GM19438 (cell line): ENCODE results near the gene SPATA25.

Experiments
- ATAC-seq: cut with Tn5 transposase; IDR thresholded peaks from one replicate; pipeline ENCODE4 v1.9.1; 2021; ENCODE audit warnings: low read depth; ENCODE audit not compliant: unreplicated experiment

SPATA25 gene

DNA sequence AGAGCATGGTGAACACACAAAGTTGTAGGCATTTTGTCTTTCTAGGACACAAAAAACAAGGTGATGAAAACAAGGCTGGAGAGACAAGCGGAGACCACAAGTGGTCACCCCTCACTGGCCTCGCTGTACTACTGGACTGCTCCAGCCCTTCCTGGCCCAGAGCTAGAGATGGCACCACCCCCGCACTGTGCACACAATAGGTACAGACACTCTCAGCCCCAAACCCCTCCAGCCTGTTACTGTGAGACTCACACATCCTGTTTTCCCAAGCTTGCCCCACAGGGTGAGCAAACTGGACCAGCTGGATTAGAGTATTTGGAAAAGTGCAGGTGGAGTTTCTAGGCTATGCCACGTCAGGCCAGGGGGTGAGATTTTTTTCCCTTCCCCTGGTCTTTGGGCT is 14.8 kb downstream of the SPATA25 start:
- no peak for ATAC-seq

DNA sequence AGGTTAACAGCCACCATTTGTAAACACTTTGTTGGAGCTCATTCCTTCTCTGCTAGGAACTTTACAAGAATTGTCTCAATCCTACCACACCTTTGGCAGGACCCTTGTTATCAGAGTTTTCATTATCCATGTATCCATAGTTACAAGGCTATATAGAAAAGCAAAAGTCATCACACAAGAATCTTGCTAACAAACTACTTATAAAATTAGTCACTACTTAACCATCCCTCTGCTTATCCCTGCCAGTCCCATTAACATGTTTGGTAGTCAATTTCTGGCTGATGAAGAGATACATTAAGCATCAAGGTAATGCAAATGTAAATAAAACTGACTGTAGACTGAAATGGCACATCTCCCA is 19.6 kb downstream of the SPATA25 start:
- no peak for ATAC-seq

DNA sequence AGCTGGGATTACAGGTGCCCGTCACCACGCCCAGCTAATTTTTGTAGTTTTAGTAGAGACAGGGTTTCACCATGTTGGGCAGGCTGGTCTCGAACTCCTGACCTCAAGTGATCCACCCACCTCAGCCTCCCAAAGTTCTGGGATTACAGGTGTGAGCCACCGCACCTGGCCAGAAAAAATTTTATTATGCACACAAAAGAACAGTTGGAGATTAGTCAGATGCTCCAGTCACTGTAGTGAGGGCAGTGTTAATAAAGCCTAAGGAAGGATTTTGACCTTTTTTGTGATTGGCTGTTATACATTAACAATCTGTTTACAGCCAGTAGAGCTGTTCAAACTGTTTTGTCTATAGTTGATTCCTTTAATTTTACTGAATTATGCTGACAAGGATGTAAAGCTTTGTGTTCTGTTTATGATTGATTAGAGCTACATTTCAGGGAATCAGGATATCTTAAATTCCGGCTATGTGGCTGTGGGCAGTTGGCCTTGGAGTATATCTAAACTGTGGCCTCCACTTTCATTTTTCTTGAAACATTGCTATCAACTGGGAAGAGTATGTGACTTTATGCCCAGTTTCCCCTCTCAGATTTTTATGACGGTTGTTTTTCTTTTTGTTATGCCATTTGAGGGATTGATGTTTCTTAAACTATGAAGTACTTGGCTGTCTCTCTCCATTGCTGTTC is 20.1 kb downstream of the SPATA25 start:
- no peak for ATAC-seq

DNA sequence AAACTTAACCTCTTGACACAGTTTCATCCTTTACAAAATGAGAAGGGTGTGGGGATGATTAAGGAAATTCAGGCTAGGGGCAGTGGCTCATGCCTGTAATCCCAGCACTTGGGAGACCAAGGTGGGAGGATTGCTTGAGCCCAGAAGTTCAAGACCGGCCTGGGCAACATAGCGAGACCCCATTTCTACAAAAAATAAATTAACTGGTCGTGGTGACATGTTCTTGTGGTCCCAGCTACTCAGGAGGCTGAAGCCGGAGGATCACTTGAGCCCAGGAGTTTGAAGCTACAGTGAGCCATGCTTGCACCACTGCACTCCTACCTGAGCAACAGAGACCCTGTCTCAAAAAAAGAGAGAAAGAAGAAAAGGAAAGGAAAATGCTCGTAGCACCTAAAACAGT is 21.0 kb downstream of the SPATA25 start:
- no peak for ATAC-seq

DNA sequence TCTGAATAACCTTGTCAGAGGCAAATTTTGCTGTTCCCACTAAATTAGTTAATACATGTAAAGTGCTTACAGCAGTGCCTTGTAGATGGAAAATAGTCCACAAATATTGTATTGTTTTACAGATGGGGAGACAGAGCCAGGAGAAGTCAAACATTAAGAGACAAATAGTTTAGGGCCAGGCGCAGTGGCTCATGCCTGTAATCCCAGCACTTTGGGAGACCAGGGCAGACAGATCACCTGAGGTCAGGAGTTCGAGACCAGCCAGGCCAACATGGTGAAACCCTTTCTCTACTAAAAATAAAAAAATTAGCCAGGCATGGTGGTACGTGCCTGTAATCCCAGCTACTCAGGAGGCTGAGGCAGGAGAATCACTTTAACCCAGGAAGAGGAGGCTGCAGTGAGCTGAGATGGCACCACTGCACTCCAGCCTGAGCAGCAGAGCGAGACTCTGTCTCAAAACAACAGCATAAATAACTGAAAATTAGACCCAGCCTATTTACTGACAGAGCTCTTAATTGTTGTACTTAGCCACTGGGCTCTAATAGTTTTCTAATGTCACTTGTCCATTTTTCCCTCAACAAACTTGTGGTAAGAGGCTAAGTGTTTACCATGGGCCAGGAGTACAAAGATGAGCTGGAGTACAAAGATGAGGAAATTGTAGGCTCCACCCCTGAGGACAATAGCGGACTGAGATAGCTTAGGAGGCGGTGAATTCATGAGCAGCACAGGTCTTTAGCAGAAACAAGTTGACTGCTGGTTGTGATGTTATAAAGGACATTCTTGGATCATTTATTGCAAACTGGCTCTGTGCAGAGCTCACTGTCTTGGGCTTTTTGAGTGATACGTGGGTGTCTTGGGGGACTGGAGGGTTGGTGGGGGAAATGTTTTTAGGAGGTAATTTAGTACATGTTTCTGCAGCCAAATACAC is 23.6 kb downstream of the SPATA25 start:
- no peak for ATAC-seq

DNA sequence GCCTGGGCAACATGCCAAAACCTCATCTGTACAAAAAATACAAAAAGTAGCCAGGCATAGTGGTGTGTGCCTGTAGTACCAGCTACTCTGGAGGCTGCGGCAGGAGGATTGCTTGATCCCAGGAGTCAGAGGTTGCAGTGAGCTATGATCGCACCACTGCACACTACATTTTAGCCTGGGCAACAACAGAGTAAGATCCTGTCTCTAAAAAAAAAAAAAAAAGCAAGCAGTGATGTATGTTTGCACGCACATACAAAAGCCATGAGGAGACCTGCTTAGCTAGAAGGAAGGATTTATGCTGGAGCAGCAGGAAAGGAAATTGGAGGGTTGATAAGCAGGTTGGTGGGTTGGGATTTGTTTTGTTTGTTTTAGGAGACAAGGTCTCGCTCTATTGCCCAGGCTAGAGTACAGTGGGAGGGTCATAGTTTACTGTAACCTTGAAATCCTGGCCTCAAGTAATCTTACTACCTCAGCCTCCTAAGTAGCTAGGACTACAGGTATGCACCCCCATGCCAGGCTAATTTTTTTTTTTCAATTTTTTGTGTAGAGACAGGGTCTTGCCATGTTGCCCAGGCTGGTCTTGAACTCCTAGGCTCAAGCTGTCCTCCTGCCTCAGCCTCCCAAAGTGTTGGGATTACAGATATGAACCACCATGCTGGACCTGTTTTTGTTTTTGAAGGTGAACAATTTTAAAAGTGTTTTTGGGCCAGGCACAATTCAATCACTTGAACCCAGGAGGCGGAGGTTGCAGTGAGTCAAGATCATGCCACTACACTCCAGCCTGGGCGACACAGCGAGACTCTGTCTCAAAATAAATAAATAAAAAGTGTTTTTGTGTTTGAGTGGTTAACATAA is 26.0 kb downstream of the SPATA25 start:
- no peak for ATAC-seq

DNA sequence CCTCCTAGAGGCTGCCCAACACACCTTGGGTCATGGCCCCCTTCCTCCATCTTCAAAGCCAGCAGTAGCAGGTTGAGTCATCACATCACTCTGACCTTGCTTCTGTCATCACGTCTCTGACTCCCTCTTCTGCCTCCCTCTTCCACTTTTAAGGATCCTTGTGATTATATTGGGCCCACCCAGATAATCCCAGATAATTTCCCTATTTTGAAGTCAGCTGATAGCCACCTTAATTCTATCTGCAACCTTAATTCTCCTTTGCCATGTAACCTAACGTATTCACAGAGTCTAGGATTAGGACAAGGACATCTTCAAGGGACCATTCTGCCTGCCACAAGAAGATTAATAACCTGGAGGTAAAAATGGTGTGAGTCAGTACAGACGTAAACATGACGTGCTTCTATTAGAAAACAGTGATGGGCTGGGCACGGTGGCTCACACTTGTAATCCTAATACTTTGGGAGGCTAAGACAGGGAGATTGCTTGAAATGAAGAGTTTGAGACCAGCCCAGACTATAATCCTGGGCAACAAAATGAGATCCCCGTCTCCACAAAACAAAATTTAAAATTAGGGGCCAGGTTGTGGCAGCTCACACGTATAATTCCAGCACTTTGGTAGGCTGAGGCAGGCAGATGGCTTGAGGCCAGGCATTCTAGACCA is 26.7 kb downstream of the SPATA25 start:
- no peak for ATAC-seq

DNA sequence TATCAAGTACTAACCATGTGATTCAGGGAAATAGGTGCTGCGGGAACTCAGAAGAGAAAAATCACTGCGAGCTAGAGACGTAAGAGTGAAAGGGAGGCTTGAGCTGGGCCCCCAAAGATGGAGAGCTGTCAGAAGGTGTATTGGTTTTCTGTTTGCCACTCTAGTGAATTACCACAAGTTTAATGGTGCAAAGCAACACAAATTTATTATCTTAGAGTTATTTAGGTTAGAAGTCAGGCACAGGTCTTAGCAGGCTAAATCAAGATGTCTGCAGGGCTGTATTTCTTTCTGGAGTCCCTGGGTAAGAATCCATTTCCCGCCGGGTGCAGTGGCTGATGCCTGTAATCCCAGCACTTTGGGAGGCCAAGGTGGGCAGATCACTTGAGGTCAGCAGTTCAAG is 27.5 kb downstream of the SPATA25 start:
- no peak for ATAC-seq

DNA sequence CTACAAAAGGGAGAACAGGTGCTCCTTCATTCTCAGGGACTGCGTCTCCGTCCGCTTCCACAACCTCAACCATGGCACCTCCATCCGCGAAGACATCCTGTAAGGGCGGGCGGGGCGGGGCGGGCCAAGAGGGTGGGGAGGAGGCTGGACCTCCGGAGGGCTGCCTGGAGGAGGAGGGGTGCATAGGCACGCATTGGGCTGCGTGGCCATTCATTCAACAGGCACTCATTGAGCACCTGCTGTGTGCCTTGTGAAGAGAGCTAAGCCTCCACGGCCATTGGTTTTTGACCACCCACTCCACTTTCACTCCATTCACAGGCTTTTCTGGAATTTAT is 29.6 kb downstream of the SPATA25 start:
- peak; percentile 13 for ATAC-seq

DNA sequence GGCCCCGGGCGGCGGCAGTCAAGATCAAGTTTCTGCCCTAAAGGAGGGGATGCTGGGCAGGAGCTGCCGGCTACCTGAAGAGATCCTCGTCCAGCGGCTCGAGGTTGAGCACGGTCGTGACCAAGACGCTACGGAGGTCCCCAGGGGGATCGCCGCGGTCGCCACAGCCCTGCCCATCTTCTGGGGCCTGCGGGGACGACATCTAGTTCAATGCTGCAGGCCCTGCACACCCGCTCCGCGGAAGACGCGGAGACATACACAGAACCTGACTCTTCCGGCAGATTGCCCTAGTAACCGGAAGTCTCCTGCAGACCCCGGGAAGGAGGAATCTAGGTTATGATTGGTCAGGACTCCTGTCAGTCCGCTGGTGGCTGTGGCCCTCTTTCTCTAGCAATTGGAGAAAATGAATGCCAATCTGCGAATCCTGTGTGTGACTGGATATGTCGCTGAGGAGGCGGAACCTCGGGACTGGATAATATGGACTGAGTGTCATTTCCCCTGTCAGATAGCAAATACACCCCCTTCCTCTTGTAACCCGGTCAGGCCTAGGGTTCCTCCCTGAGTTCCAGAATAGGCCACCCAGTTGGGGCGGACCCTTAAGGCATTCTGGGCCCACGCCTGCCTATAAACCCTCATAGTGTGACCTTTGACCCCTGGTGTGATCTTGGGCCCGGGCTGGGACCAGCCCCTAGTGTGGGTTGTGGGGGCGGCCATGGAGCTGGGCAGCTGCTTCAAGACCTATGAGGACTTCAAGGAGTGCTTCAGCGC is 30.1 kb downstream of the SPATA25 start, which contains the start of the genes ACOT8 and ZSWIM3:
Gene ACOT8 (minus strand): TSS at position 279 of the 768 bp plus-strand sequence. CDS start 77 bp downstream, at position 202.
Gene ZSWIM3 (plus strand): TSS at position 501 of the 768 bp plus-strand sequence. CDS start 212 bp downstream, at position 713.
- peak; percentile 96 for ATAC-seq

DNA sequence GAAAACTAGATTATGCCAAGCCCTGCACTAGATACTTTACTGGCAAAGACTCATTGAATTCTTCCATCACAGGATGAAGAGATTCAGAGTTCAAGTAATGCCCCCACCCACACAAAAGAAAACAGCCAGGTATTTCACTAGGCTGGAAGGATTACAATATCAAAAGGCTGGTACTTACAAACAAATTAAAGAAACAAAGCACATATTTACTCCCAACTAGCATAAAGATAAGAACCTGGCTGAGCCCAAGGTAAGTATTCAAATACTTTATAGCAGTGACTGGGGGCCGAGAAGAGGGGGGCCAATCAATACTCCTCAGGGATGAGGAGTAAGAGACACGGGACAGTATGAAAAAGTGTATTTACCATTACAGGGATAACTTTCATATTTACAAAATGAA is 33.9 kb downstream of the SPATA25 start:
- no peak for ATAC-seq

DNA sequence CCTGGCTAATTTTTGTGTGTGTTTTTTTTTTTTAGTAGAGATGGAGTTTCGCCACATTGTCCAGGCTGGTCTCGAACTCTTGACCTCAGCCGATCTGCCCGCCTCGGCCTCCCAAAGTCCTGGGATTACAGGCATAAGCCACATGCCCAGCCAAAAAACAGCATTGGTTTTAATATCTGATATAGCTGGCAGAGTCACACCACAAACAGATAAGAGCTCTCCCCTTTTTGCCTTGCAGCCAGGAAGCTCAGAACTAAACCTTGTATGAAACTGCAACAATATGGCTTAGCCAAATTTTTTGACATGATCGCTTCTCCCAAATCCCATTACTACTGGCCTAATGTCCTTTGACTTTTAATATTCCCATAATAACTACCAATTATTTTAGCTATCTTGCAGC is 35.1 kb downstream of the SPATA25 start:
- ATAC-seq, result no peak

DNA sequence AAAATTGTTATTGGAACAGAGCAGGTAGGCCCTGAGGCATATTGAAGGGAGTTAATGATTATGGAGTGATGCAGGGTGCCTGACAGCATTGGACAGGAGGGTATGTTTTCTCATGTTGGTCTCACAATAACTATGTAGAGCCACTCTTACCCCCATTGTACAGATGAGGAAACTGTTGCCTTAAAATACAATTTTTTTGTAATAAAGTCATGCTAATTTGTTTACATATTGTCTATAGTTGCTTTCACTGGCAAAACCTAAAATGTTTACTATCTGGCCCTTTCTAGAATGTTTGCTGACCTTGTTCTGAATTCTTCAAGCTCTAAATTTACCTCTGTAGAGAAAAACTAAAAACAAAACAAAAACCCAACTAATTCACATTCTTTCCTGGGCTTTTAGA is 35.9 kb downstream of the SPATA25 start:
- ATAC-seq, result no peak

DNA sequence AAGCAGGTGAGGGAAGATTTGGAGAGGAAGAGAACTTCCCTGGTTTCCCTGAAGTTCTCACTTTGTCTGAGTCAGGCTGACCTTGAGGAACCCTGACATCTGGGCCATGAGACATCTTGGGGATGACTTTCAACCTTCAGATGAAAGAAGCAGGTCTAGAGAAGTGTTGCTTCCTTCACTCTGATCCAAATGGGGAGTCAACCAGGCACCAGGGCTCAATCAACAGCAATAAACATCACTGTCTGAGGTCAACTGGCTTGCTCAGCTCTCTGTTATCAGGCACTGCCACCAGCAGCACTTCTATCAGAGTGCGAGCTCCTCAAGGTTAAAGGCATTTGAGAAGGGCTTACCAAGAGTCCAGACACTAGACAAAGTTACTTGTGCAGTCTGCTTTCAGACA is 36.5 kb downstream of the SPATA25 start:
- ATAC-seq, result no peak

DNA sequence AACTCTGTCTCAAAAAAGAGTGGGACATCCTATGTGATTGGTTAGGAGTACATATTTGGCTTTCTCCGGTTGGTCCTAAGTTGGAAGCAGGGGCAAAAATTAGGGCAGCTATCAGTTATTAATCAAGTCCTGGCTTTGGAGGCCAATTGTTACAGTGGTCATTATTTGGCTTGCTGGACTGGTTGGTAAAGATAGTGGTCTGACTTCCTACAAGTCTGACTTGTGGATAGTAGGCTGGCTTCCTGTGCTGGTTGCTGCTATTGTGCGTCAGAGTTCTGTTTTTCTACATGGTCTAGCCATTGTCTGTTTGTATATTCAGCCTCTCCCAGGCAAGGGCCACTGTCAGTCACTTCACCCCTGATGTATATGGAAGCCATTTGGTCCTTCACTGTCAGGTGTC is 37.2 kb downstream of the SPATA25 start:
- ATAC-seq, result no peak

DNA sequence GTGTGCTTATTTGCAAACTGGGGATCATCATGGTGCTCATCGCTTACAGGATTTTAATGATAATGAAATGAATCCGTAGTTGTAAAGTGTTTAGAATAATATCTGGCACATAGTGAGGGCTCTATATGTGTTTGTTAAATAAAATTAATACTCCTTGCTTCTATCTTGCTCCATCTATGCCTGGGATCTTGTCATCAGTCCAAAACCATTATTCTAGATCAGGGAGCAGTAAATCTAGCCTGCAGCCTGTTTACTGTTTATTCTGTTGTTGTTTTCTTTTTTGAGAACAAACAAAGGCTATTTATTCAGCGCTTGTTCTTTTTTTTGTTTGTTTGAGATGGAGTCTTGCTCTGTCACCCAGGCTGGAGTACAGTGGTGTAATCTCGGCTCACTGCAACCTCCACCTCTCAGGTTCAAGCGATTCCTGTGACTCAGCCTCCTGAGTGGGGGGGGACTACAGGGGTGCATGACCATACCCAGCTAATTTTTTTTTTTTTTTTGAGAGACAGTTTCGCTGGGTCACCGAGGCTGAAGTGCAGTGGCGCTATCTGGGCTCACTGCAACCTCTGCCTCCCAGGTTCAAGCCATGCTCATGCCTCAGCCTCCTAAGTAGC is 38.3 kb downstream of the SPATA25 start:
- no peak for ATAC-seq

DNA sequence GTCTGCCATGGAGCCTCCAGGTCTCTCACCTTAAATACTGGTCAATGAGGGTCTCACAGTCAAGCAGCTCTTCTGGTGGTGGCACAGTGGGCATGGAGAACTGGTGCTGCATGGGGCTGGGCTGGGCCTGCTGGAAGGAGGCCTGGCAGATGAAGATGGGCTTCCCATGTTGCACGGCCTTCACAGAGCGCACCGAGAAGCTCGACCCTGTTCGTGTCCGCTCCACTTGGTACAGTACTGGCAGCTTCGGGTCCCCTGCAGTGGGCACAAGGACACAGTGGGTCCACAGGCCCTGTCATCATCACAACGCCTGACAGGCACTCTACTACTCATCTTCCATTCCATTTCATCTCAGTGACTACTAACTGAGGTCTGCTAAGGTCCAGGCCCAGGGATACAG is 39.0 kb downstream of the SPATA25 start:
- no peak for ATAC-seq

DNA sequence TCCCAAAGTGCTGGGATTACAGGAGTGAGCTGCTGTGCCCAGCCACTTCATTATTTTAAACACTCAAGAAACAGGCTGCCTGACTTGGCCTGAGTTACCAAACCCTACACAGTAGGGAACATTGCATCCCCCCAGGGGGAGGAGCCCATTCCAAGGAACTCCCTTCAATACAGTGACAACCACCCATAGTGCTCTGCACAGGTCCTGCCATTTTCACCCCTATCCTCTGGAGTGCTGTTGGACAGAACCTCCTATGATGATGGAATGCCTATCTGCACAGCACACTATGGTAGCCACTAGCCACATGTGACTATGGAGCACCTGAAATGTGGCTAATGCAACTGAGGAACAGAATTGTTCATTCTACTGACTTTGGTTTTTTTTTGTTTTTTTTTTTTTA is 42.0 kb downstream of the SPATA25 start:
- ATAC-seq, result no peak

DNA sequence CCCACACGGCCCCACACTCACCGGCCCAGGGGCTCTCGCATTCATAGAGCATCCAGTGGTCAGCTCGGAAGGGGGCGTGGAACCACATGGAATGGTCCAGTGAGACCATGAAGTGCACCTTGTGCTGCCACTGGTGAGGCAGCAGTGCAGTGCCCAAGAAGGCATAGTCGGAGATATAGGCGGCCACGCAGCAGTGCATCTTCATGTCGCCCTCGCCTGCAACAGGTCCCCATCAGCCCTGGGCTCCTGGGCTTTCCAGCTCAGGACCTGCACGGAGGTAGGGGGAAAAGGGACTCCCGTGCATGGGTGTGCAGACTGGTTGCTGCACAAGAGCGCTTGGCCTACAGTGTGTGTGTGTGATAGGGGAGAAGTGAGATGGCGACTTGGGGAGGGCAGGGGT is 43.9 kb downstream of the SPATA25 start:
- no peak for ATAC-seq
